Measurements from ENCODE around the gene RNASE2. TPM values are rescaled to one million over a fixed set of nuclear protein-coding genes. Genes with fewer than 3 reads are reported as not detected.
"Not testable (repeated sequence)": the region's sequence is repeated elsewhere in the genome, so short reads cannot be mapped to it uniquely, and the experiment has no call there.

RNASE2 gene
- total RNA-seq, 6 experiments from 2014 or later: 0.29 to 1.7 (median 0.81) TPM; not detected in 1

GRCh38 chr14:20934148-20934762, 21.0 kb upstream of the RNASE2 start:
- Histone ChIP-seq H3K27me3 (no peaks in the 10 kb centered on the region), H3K4me3 (no peak overlapping the region), H3K27ac (no peak overlapping the region), H3K36me3 (no peaks in the 10 kb centered on the region), H3K4me1 (no peaks in the 10 kb centered on the region), H3K9me3 (no peaks in the 10 kb centered on the region)
- 19% methylated on average over 15 of the region's 18 CpGs for WGBS (ENCODE audit: insufficient coverage, low coverage, low lambda C conversion rate, missing lambda C conversion rate)
- DNase-seq (no peak), ATAC-seq (no peak)
- intact Hi-C loops (cut with DNase I): no loop called here
- TF ChIP-seq POLR2A (IDR thresholded peaks at IDR 0.05): no peak
- TF ChIP-seq CTCF (IDR thresholded peaks at IDR 0.05): peak in 3 of 4 donors; percentile 14 to 43 (median 23)

GRCh38 chr14:20935303-20935984, 19.8 kb upstream of the RNASE2 start:
- H3K27me3 ChIP-seq: no peaks in the 10 kb centered on the region
- no peaks in the 10 kb centered on the region for H3K4me1 ChIP-seq
- ATAC-seq: no peak
- H3K36me3 ChIP-seq: no peaks in the 10 kb centered on the region
- no peaks in the 10 kb centered on the region for H3K9me3 ChIP-seq
- intact Hi-C loops (cut with DNase I): no loop called here
- 48% methylated on average over 5 of the region's 5 CpGs for WGBS (ENCODE audit: insufficient coverage, low coverage, low lambda C conversion rate, missing lambda C conversion rate)
- no peak overlapping the region for H3K4me3 ChIP-seq
- no peak overlapping the region for H3K27ac ChIP-seq
- TF ChIP-seq POLR2A (IDR thresholded peaks at IDR 0.05) (no peak), CTCF (IDR thresholded peaks at IDR 0.05) (no peak)
- no peak for DNase-seq

GRCh38 chr14:20945146-20945545, 10.1 kb upstream of the RNASE2 start:
- intact Hi-C loops (cut with DNase I); H3K36me3 ChIP-seq; H3K4me3 ChIP-seq; H3K9me3 ChIP-seq; H3K27ac ChIP-seq; H3K27me3 ChIP-seq; DNase-seq; H3K4me1 ChIP-seq: not testable (repeated sequence)
- 46% methylated on average over 6 of the region's 6 CpGs for WGBS (ENCODE audit: insufficient coverage, low coverage, low lambda C conversion rate, missing lambda C conversion rate)
- ATAC-seq: peak; percentile 25 to 31 (median 27)

GRCh38 chr14:20946707-20947106, 8.6 kb upstream of the RNASE2 start:
- intact Hi-C loops (cut with DNase I); DNase-seq; H3K27me3 ChIP-seq; H3K36me3 ChIP-seq; ATAC-seq; H3K27ac ChIP-seq; H3K4me3 ChIP-seq; H3K4me1 ChIP-seq; H3K9me3 ChIP-seq: not testable (repeated sequence)
- 72% methylated on average over 5 of the region's 9 CpGs for WGBS (ENCODE audit: insufficient coverage, low coverage, low lambda C conversion rate, missing lambda C conversion rate)

- H3K4me3 ChIP-seq; H3K36me3 ChIP-seq; H3K27ac ChIP-seq; H3K27me3 ChIP-seq; DNase-seq; H3K9me3 ChIP-seq; intact Hi-C loops (cut with DNase I): not testable (repeated sequence)
- 15% methylated on average over 5 of the region's 5 CpGs for WGBS (ENCODE audit: insufficient coverage, low coverage, low lambda C conversion rate, missing lambda C conversion rate)
- ATAC-seq: peak in 2 of 4 donors; percentile 33 to 52
- peaks cover 0 to 16% (median 3%) of the 10 kb centered on the region in 4 donors for H3K4me1 ChIP-seq
These were observed 219 bp downstream of the RNASE2 start for GRCh38 chr14:20955538-20955873.

GRCh38 chr14:20956376-20956976, 1.2 kb downstream of the RNASE2 start:
- no peaks in the 10 kb centered on the region for H3K36me3 ChIP-seq
- no peaks in the 10 kb centered on the region for H3K9me3 ChIP-seq
- no peak overlapping the region for H3K27ac ChIP-seq
- H3K27me3 ChIP-seq: no peaks in the 10 kb centered on the region
- TF ChIP-seq POLR2A (IDR thresholded peaks at IDR 0.05): no peak
- TF ChIP-seq CTCF (IDR thresholded peaks at IDR 0.05): no peak
- peaks cover 0 to 16% (median 3%) of the 10 kb centered on the region in 4 donors for H3K4me1 ChIP-seq
- WGBS (ENCODE audit: insufficient coverage, low coverage, low lambda C conversion rate, missing lambda C conversion rate): 88% methylated on average over 11 of the region's 11 CpGs
- DNase-seq: no peak
- intact Hi-C loops (cut with DNase I): no loop called here
- no peak overlapping the region for H3K4me3 ChIP-seq
- no peak for ATAC-seq

GRCh38 chr14:20958946-20959345, 3.7 kb downstream of the RNASE2 start:
- H3K27ac ChIP-seq; ATAC-seq; intact Hi-C loops (cut with DNase I); H3K27me3 ChIP-seq; H3K4me3 ChIP-seq; H3K9me3 ChIP-seq; H3K36me3 ChIP-seq; DNase-seq: not testable (repeated sequence)
- peaks cover 0 to 16% (median 3%) of the 10 kb centered on the region in 4 donors for H3K4me1 ChIP-seq

Data from right lobe of liver (tissue), 6 donors.